Activated CD4-positive, alpha-beta T cell treated with anti-CD3 and anti-CD28 coated beads for 36 hours (primary cell): ENCODE results near the gene UGT1A8. TPM values are rescaled to one million over a fixed set of nuclear protein-coding genes. Genes with fewer than 3 reads are reported as not detected.
"Not testable (repeated sequence)": the region's sequence is repeated elsewhere in the genome, so short reads cannot be mapped to it uniquely, and the experiment has no call there.

Experiments used
- ATAC-seq: fragments of 200-7000 bp; cut with Tn5 transposase; one replicate; pipeline ENCODE4 v1.10.0; 2021; ENCODE audit warnings: mild to moderate bottlenecking, moderate library complexity
- CTCF ChIA-PET: fragments of 350-600 bp; sonication (Branson Sonifier 250); formaldehyde crosslinking; loops from one replicate; lab custom pipeline; 2021; ENCODE audit warnings: antibody characterized with exemption; lab: Charles Lee
- POLR2A ChIA-PET: fragments of 350-600 bp; sonication (Branson Sonifier 250); formaldehyde crosslinking; loops from one replicate; lab custom pipeline; 2021; ENCODE audit warnings: antibody characterized with exemption, inconsistent platforms; lab: Charles Lee
- DNase-seq: peaks from one replicate; pipeline ENCODE4 v3.0.0-alpha.2; 2020
- H3K27ac Mint-ChIP-seq: one replicate; pipeline ENCODE4 v1.8.0; 2021; ENCODE audit warnings: mixed read lengths
- H3K27me3 Mint-ChIP-seq: one replicate; pipeline ENCODE4 v1.8.0; 2021; ENCODE audit warnings: mixed read lengths
- H3K36me3 Mint-ChIP-seq: one replicate; pipeline ENCODE4 v1.8.0; 2021; ENCODE audit warnings: low read depth, mixed read lengths
- H3K4me1 Mint-ChIP-seq: one replicate; pipeline ENCODE4 v1.8.0; 2021; ENCODE audit warnings: mixed read lengths
- H3K4me3 Mint-ChIP-seq: one replicate; pipeline ENCODE4 v1.8.0; 2021; ENCODE audit warnings: mild to moderate bottlenecking, moderate library complexity, mixed read lengths
- H3K9me3 Mint-ChIP-seq: one replicate; pipeline ENCODE4 v1.8.0; 2021; ENCODE audit warnings: low read depth, mixed read lengths
- intact Hi-C, 2 experiments: fragments of 100-400 bp; cut with DNase I in 1 of 2; cut with micrococcal nuclease in 1 of 2; formaldehyde crosslinking; loops; one replicate each; pipeline versions ENCODE4 v1.14.2 to v1.15.1; 2022 to 2024; cut with DNase I, micrococcal nuclease
- total RNA-seq, 2 experiments: library from RNA; stranded (reverse); gene quantifications; one replicate each; pipeline ENCODE4 v1.2.3, GENCODE V29; 2021

The UGT1A8 gene
- total RNA-seq, 2 experiments from 2014 or later = not detected

DNA sequence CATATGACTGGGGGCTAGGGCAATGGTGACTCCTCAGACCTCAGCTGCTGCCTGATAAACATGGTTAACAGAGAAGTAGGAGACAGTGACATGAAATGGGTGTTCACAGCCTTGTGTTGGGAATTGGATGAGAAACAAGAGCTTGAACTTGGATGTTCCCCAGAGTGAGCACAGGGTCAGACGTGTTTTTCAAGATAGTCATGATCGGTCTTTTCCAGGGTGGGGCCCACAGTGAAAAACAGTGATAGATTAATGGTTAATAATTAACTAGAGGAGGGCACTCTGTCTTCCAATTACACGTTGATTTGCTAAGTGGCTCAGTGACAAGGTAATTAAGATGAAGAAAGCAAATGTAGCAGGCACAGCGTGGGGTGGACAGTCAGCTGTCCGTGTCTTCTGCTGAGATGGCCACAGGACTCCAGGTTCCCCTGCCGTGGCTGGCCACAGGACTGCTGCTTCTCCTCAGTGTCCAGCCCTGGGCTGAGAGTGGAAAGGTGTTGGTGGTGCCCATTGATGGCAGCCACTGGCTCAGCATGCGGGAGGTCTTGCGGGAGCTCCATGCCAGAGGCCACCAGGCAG is 111.4 kb downstream of the UGT1A8 start, which contains the start of gene UGT1A3:
TSS of gene UGT1A3 (plus strand) at position 320 of the 579 bp plus-strand sequence. CDS start at position 405, 85 bp downstream.
- Mint-ChIP-seq H3K9me3 (no peaks in the 10 kb centered on the region), H3K4me3 (no peak within 1 kb of the TSS), H3K4me1 (no peaks in the 10 kb centered on the region), H3K27me3 (peaks cover 9% of the 10 kb centered on the region), H3K27ac (no peak within 1 kb of the TSS), H3K36me3 (no peaks in the 10 kb centered on the region)
- ATAC-seq = no peak
- ChIA-PET POLR2A (no interaction called here), CTCF (interaction anchor here (0.7 kb wide), 1 partner anchor 836 kb away, joined by 3 read pairs; no protein-coding TSS in a partner anchor)
- intact Hi-C loops = no loop called here
- no peak for DNase-seq

DNA sequence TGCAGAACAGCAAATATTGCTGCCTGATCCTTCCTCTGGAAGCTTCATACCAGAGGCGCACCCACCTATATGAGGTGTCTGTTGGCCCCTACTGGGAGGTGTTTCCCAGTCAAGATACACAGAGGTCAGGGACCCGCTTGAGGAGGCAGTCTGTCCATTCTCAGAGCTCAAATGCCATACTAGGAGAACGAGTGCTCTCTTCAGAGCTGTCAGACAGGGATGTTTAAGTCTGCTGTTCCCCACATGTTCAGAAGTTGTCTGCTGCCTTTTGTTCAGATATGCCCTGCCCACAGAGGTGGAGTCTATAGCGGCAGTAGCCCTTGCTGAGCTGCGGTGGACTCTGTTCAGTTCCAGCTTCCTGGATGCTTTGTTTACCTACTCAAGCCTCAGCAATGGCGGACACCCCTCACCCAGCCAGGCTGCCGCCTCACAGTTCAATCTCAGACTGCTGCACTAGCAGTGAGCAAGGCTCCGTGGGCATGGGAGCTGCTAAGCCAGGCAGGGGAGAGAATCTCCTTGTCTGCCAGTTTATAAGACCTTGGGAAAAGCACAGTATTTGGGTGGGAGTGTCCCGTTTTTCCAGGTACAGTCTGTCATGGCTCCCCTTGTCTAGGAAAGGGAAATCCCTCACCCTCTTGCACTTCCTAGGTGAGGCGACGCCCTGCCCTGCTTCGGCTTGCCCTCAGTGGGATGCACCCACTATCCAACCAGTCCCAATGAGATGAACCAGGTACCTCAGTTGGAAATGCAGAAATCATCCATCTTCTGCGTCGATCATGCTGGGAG is 119.6 kb downstream of the UGT1A8 start:
- intact Hi-C loops, H3K4me1 Mint-ChIP-seq, H3K4me3 Mint-ChIP-seq, H3K27ac Mint-ChIP-seq, DNase-seq, ATAC-seq, H3K36me3 Mint-ChIP-seq, H3K9me3 Mint-ChIP-seq: not testable (repeated sequence)
- CTCF ChIA-PET = interaction anchor here (1.5 kb wide), 1 partner anchor 20 kb away, joined by 3 read pairs; no protein-coding TSS in a partner anchor
- POLR2A ChIA-PET = interaction anchor here (0.6 kb wide), 1 partner anchor 803 kb away, joined by 4 read pairs; no protein-coding TSS in a partner anchor
- H3K27me3 Mint-ChIP-seq = peaks cover 24% of the 10 kb centered on the region

DNA sequence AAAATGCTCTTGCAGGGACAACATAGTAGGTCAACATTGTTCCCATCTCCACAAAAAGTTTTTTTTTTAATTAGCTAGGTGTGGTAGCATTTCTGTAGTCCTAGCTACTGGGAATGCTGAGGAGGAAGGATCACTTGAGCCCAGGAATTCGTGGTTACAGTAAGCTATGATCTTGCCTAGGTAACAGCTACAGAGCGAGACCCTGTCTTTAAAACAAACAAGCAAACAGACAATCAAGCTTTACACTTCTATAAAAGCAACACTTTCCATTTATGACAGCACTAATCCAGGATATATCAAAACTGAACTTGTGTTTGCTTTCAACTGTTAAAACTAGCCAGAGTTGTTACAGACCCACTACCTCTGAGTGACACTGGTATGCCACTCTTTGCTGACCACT is 123.4 kb downstream of the UGT1A8 start:
- DNase-seq (no peak), ATAC-seq (no peak)
- H3K27me3 Mint-ChIP-seq = peaks cover 19% of the 10 kb centered on the region
- no peak overlapping the region for H3K4me3 Mint-ChIP-seq
- no peak overlapping the region for H3K27ac Mint-ChIP-seq
- H3K9me3 Mint-ChIP-seq = no peaks in the 10 kb centered on the region
- H3K4me1 Mint-ChIP-seq = no peaks in the 10 kb centered on the region
- ChIA-PET POLR2A (no interaction called here), CTCF (interaction anchor here (0.6 kb wide), 1 partner anchor 172 kb away, joined by 4 read pairs; no protein-coding TSS in a partner anchor)
- H3K36me3 Mint-ChIP-seq = no peaks in the 10 kb centered on the region
- intact Hi-C loops = no loop called here

DNA sequence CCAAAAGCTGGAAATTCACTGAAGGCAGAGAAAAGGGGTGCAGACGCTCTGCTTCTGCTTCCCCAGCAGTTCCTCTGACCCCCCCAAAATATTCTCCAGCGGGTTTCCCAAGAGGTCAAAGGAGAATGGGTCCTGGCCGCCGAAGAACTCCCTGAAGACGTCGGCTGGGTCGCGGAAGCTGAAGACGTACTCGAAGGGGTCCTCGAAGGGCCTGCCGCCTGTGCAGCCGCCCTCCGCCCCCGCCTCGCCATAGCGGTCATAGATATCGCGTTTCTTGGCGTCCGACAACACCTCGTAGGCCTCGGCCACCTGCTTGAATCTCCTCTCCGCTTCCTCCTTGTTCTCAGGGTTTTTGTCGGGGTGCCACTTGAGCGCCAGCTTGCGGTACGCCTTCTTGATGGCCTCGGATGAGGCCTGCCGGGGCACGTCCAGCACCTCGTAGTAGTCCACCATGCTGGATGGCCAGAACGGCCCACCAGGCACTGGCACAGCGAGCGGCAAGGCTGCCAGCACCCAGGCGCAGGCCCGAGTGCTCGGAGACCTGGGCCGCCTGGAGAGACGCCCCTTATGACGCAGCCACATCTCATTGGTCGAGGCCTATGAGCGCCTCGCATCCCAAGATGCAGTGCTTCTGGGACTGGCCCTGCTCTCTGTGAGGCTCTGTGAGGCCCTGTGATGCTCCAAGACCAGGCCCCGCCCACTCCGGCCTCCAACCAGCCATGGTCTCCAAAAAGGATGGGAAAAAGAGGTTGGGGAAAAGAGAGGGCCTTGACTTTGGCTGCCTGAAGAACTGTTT is 126.2 kb downstream of the UGT1A8 start:
- no peak for DNase-seq
- ATAC-seq = no peak
- Mint-ChIP-seq H3K4me3 (no peak overlapping the region), H3K9me3 (no peaks in the 10 kb centered on the region), H3K36me3 (no peaks in the 10 kb centered on the region), H3K27me3 (peaks cover 19% of the 10 kb centered on the region), H3K27ac (no peak overlapping the region), H3K4me1 (no peaks in the 10 kb centered on the region)
- intact Hi-C loops = no loop called here
- ChIA-PET POLR2A (no interaction called here), CTCF (no interaction called here)

DNA sequence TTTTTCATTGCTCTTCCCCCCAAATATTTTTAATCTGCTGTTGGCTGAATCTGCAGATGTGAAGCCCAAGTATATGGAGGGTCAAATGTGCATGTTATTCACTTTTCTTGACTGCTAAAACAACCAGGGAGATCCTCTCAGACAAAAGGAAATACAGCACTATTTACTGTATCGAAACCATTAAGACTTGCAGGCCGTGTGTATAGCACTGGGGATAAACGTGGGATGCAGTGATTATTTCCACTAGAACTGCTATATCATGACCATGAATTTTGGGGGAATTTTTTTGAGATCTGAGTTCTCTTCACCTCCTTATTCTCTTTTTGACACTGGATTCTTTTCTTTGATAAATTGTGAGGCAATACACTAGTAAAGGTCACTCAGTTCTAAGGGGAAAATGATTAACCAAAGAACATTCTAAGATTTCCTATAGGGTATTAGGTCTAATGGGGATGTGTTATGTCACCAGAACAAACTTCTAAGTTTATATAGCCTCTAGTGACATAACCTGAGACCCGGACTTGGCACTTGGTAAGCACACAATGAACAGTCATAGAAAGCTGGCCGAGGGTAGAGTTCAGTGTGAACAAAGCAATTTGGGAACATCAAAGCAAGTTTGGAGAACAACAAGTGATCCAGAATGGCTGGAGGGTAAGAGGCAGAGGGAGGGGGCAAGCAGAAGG is 127.8 kb downstream of the UGT1A8 start:
- Mint-ChIP-seq H3K36me3 (no peaks in the 10 kb centered on the region), H3K27ac (no peak overlapping the region), H3K27me3 (peaks cover 24% of the 10 kb centered on the region), H3K4me1 (no peaks in the 10 kb centered on the region), H3K9me3 (peaks cover 6% of the 10 kb centered on the region), H3K4me3 (no peak overlapping the region)
- intact Hi-C loops = no loop called here
- ChIA-PET POLR2A (no interaction called here), CTCF (no interaction called here)
- DNase-seq = no peak
- ATAC-seq = no peak

DNA sequence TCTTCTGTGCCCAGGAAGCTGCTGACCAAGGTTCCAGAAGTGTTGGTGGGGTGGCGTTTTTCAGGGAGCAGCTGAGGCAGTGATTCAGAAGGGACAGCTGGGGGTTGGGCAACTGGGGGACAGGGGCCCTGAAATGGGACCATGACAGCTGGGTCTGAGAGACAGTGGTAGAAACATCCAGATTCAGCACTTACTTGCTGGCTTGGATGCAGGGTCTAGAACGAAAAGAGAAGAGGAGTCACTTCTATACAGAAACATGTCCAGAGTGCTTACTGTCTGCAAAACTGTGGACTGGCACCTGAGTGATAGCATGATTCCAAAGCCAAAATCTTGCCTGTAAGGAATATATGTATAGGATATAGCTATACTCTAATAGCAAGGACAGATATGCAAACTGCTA is 128.4 kb downstream of the UGT1A8 start:
- H3K36me3 Mint-ChIP-seq, intact Hi-C loops, DNase-seq, H3K9me3 Mint-ChIP-seq, POLR2A ChIA-PET, H3K4me3 Mint-ChIP-seq, CTCF ChIA-PET, H3K27ac Mint-ChIP-seq, ATAC-seq, H3K4me1 Mint-ChIP-seq: not testable (repeated sequence)
- H3K27me3 Mint-ChIP-seq = peaks cover 23% of the 10 kb centered on the region

DNA sequence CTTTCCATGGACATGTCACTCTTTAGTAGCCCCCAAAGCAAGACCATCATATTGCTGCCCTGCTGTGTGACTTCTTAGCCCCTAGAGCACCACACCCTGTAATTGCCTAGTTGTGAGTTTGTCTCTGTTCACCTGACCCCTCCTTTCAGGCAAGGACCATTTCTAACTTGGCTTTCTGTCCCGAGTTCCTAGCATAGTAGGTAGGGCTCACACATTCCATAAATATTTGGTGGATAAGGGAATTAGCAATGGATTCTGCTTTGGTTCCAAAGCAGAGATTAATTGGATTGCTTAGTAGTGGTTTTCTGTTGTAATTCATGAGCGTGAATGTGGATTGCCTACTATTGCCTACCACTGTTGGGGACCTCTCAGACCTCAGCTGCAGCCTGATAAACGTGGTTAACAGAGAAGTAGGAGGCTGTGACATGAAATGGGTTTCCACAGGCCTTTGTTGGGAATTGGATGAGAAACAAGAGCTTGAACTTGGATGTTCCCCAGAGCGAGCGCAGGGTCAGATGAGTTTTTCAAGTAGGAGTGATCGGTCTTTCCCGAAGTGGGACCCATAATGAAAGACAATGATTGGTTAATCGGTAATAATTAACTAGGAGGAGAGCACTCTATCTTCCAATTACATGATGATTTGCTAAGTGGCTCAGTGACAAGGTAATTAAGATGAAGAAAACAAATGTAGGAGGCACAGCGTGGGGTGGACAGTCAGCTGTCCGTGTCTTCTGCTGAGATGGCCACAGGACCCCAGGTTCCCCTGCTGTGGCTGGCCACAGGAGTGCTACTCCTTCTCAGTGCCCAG is 129.2 kb downstream of the UGT1A8 start:
- ATAC-seq (no peak), DNase-seq (no peak)
- POLR2A ChIA-PET = no interaction called here
- H3K4me3 Mint-ChIP-seq = no peak overlapping the region
- peaks cover 8% of the 10 kb centered on the region for H3K9me3 Mint-ChIP-seq
- no peaks in the 10 kb centered on the region for H3K36me3 Mint-ChIP-seq
- intact Hi-C loops = no loop called here
- H3K4me1 Mint-ChIP-seq = no peaks in the 10 kb centered on the region
- peaks cover 22% of the 10 kb centered on the region for H3K27me3 Mint-ChIP-seq
- no peak overlapping the region for H3K27ac Mint-ChIP-seq
- CTCF ChIA-PET = no interaction called here

DNA sequence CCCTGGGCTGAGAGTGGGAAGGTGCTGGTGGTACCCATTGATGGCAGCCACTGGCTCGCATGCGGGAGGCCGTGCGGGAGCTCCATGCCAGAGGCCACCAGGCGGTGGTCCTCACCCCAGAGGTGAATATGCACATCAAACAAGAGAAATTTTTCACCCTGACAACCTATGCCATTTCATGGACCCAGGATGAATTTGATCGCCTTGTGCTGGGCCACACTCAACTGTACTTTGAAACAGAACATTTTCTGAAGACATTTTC is 129.8 kb downstream of the UGT1A8 start:
- ChIA-PET CTCF (no interaction called here), POLR2A (no interaction called here)
- peaks cover 24% of the 10 kb centered on the region for H3K27me3 Mint-ChIP-seq
- H3K27ac Mint-ChIP-seq = no peak overlapping the region
- intact Hi-C loops = no loop called here
- H3K4me3 Mint-ChIP-seq = no peak overlapping the region
- ATAC-seq (no peak), DNase-seq (no peak)
- H3K4me1 Mint-ChIP-seq = no peaks in the 10 kb centered on the region
- H3K9me3 Mint-ChIP-seq = peaks cover 8% of the 10 kb centered on the region
- no peaks in the 10 kb centered on the region for H3K36me3 Mint-ChIP-seq

DNA sequence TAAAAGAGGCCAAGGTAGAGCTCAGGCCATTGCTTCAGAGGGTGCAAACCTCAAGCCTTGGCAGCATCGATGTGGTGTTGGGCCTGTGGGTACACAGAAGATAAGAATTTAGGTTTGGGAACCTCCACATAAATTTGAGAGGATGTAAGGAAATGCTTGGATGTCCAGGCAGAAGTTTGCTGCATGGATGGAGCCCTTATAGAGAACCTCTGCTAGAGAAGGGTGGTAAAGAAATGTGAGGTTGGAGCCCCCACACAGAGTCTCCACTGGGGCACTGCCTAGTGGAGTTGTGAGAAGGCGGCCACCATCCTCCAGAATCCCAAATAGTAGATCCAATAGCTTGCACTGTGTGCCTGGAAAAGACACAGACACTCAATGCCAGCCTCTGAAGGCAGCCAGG is 133.3 kb downstream of the UGT1A8 start:
- ATAC-seq, H3K4me1 Mint-ChIP-seq, H3K36me3 Mint-ChIP-seq, DNase-seq, intact Hi-C loops, POLR2A ChIA-PET, H3K9me3 Mint-ChIP-seq, H3K27ac Mint-ChIP-seq, H3K4me3 Mint-ChIP-seq: not testable (repeated sequence)
- CTCF ChIA-PET = interaction anchor here (0.7 kb wide), 1 partner anchor 58 kb away, joined by 3 read pairs; no protein-coding TSS in a partner anchor
- peaks cover 24% of the 10 kb centered on the region for H3K27me3 Mint-ChIP-seq

DNA sequence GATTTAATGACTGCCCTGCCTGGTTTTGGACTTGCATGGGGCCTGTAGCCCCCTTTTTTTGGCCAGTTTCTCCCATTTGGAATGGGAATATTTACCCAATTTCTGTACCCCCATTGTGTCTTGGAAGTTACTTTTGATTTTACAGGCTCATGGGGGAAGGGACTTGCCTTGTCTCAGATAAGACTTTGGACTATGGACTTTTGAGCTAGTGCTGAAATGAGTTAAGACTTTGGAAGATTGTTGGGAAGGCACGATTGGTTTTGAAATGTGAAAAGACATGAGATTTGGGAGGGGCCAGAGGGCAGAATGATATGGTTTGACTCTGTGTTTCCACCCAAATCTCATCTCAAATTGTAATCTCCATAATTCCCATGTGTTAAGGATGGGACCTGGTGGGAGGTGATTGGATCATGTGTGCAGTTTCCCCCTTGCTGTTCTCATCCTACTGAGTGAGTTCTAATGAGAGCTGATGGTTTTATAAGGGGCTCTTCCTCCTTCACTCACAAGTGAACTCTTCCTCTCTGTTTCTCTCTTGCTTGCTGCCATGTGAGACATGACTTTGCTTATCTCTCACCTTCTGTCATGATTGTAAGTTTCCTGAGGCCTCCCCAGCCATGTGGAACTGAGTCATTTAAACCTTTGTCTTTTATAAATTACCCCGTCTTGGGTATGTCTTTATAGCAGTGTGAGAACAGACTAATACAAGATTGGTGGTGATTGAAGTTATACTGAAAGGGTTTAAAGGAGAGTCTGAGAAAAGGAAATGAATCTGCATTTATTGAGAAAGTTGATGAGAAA is 134.0 kb downstream of the UGT1A8 start:
- peaks cover 23% of the 10 kb centered on the region for H3K27me3 Mint-ChIP-seq
- H3K4me1 Mint-ChIP-seq, intact Hi-C loops, H3K27ac Mint-ChIP-seq, H3K4me3 Mint-ChIP-seq, H3K36me3 Mint-ChIP-seq, H3K9me3 Mint-ChIP-seq, DNase-seq, POLR2A ChIA-PET, ATAC-seq: not testable (repeated sequence)
- CTCF ChIA-PET = interaction anchor here (0.7 kb wide), 1 partner anchor 59 kb away, joined by 3 read pairs; no protein-coding TSS in a partner anchor
